Neural cell (in vitro differentiated cells): Measurements from ENCODE around the gene TANGO6. TPM values are rescaled to one million over a fixed set of nuclear protein-coding genes. Genes with fewer than 3 reads are reported as not detected.

Source experiments
- H2AFZ ChIP-seq: fragments of 200-600, 300-800 bp; sonication (generic), shearing (Covaris generic); 2 replicates; pipeline ENCODE4 v1.6.0; 2014; ENCODE audit warnings: low read depth, mild to moderate bottlenecking, antibody characterized with exemption, low read length, moderate library complexity
- H3F3A ChIP-seq: fragments of 200-600 bp; shearing (Covaris generic); 2 replicates; pipeline ENCODE4 v1.6.1; 2016; ENCODE audit warnings: mild to moderate bottlenecking, moderate library complexity, mixed read lengths, antibody characterized with exemption, low read length; ENCODE audit not compliant: insufficient read depth, poor library complexity, severe bottlenecking
- H3K27ac ChIP-seq: fragments of 200-600, 300-800 bp; sonication (generic), shearing (Covaris generic); 2 replicates; pipeline ENCODE4 v1.5.1; 2014; ENCODE audit warnings: mild to moderate bottlenecking, low read length, moderate library complexity
- H3K27me3 ChIP-seq: fragments of 300-800, 200-600 bp; sonication (generic), shearing (Covaris generic); 2 replicates; pipeline ENCODE4 v1.6.0; 2014; ENCODE audit warnings: mild to moderate bottlenecking, low read depth, low read length, moderate library complexity; ENCODE audit not compliant: insufficient read depth
- H3K36me3 ChIP-seq: fragments of 300-800, 200-600 bp; sonication (generic), shearing (Covaris generic); 2 replicates; pipeline ENCODE4 v1.5.1; 2014; ENCODE audit warnings: mild to moderate bottlenecking, antibody characterized with exemption, low read length, moderate library complexity; ENCODE audit not compliant: insufficient read depth
- H3K4me2 ChIP-seq: fragments of 300-800, 200-600 bp; sonication (generic), shearing (Covaris generic); 2 replicates; pipeline ENCODE4 v1.6.0; 2014; ENCODE audit warnings: mild to moderate bottlenecking, low read length
- H3K4me3 ChIP-seq: fragments of 300-800, 200-600 bp; sonication (generic), shearing (Covaris generic); 2 replicates; pipeline ENCODE4 v1.5.1; 2014; ENCODE audit warnings: mild to moderate bottlenecking, low read length, moderate library complexity
- H3K79me2 ChIP-seq: fragments of 200-600 bp; shearing (Covaris generic); replicated peaks from 2 replicates; pipeline ENCODE4 v1.6.0; 2014; ENCODE audit warnings: mild to moderate bottlenecking, low read length, moderate library complexity; ENCODE audit not compliant: insufficient read depth
- H3K9ac ChIP-seq: fragments of 300-800, 200-600 bp; sonication (generic), shearing (Covaris generic); 2 replicates; pipeline ENCODE4 v1.6.1; 2016; ENCODE audit warnings: mild to moderate bottlenecking, low read length, mixed read lengths
- H3K9me2 ChIP-seq: fragments of 200-600 bp; shearing (Covaris generic); 2 replicates; pipeline ENCODE4 v1.6.1; 2016; ENCODE audit warnings: mild to moderate bottlenecking, low read length, mixed read lengths; ENCODE audit not compliant: insufficient read depth
- H3K9me3 ChIP-seq: fragments of 200-600, 300-800 bp; sonication (generic), shearing (Covaris generic); 2 replicates; pipeline ENCODE4 v1.6.1; 2016; ENCODE audit warnings: mild to moderate bottlenecking, mixed run types, low read length, moderate library complexity, mixed read lengths
- H4K20me1 ChIP-seq: fragments of 200-600 bp; shearing (Covaris generic); 2 replicates; pipeline ENCODE4 v1.6.1; 2016; ENCODE audit warnings: mild to moderate bottlenecking, mixed run types; ENCODE audit not compliant: insufficient read depth
- CTCF ChIP-seq: fragments of 450-650 bp; IDR thresholded peaks from 2 replicates; pipeline ENCODE4 v1.5.1; 2014; ENCODE audit warnings: antibody characterized with exemption, mild to moderate bottlenecking, moderate library complexity; ENCODE audit not compliant: poor library complexity, severe bottlenecking
- EP300 ChIP-seq: fragments of 450-650 bp; conservative IDR thresholded peaks from 2 replicates; pipeline ENCODE4 v1.6.1; 2014; ENCODE audit warnings: antibody characterized with exemption, mild to moderate bottlenecking, moderate library complexity; ENCODE audit not compliant: poor library complexity, severe bottlenecking
- EZH2 ChIP-seq: fragments of 200-600, 300-800 bp; shearing (Covaris generic), sonication (generic); IDR thresholded peaks from 2 replicates; pipeline ENCODE4 v1.6.1; 2014; ENCODE audit warnings: antibody characterized with exemption, low read length, borderline replicate concordance, mild to moderate bottlenecking; ENCODE audit not compliant: insufficient read depth, poor library complexity, severe bottlenecking
- MXI1 ChIP-seq: fragments of 450-650 bp; conservative IDR thresholded peaks from 2 replicates; pipeline ENCODE4 v1.6.1; 2014; ENCODE audit warnings: antibody characterized with exemption, mild to moderate bottlenecking; ENCODE audit not compliant: poor library complexity, severe bottlenecking
- POLR2AphosphoS5 ChIP-seq: IDR thresholded peaks from 2 replicates; pipeline ENCODE4 v1.6.1; 2012
- RAD21 ChIP-seq: fragments of 450-650 bp; conservative IDR thresholded peaks from 2 replicates; pipeline ENCODE4 v1.6.1; 2014; ENCODE audit warnings: antibody characterized with exemption, mild to moderate bottlenecking, moderate library complexity
- REST ChIP-seq: IDR thresholded peaks from 2 replicates; pipeline ENCODE4 v1.6.1; 2012; ENCODE audit warnings: borderline replicate concordance
- SMC3 ChIP-seq: fragments of 450-650 bp; conservative IDR thresholded peaks from 2 replicates; pipeline ENCODE4 v1.6.1; 2014; ENCODE audit warnings: antibody characterized with exemption, mild to moderate bottlenecking, moderate library complexity; ENCODE audit not compliant: poor library complexity
- TAF1 ChIP-seq: IDR thresholded peaks from 2 replicates; pipeline ENCODE4 v1.6.1; 2012; ENCODE audit warnings: low read depth
- polyA plus RNA-seq: library from polyadenylated mRNA; depleted of rRNA; stranded (reverse); fragments of >200 nt; gene quantifications from 2 replicates; pipeline ENCODE4 v1.2.3, GENCODE V29; 2014

The TANGO6 gene
- polyA plus RNA-seq, 1 donor from 2014 or later, result 9.5 TPM

- Histone ChIP-seq H3K27ac (no peak overlapping the region), H3K4me3 (no peak overlapping the region)
These were observed 256.9 kb downstream of the TANGO6 start for GRCh38 chr16:69100071-69100691.

More at GRCh38 chr16:69100071-69100691, 256.9 kb downstream of the TANGO6 start:
- Histone ChIP-seq H3K36me3 (no peaks in the 10 kb centered on the region), H3K9me3 (no peaks in the 10 kb centered on the region), H3K27me3 (no peaks in the 10 kb centered on the region), H3K4me2 (no peak overlapping the region), H4K20me1 (no peaks in the 10 kb centered on the region), H3K9me2 (no peaks in the 10 kb centered on the region), H3K9ac (no peak overlapping the region), H3F3A (no peaks in the 10 kb centered on the region), H2AFZ (no peak overlapping the region), H3K79me2 (no peaks in the 10 kb centered on the region)
- no peak for TF ChIP-seq SMC3
- TF ChIP-seq REST, result no peak
- TF ChIP-seq EZH2, result no peak
- TF ChIP-seq TAF1, result no peak
- no peak for TF ChIP-seq RAD21
- no peak for TF ChIP-seq POLR2AphosphoS5
- no peak for TF ChIP-seq CTCF
- no peak for TF ChIP-seq EP300
- TF ChIP-seq MXI1, result no peak
